Hepatocyte (in vitro differentiated cells): ENCODE measurements around the gene STX18.

Source experiments
- CTCF ChIP-seq: fragments of 200-600 bp; sonication (generic); IDR thresholded peaks from 2 replicates; pipeline ENCODE4 v1.5.1; 2016; ENCODE audit warnings: antibody characterized with exemption, mild to moderate bottlenecking; ENCODE audit not compliant: poor library complexity
- EZH2 ChIP-seq: fragments of 200-600 bp; sonication (generic); IDR thresholded peaks from 2 replicates; pipeline ENCODE4 v1.6.1; 2016; ENCODE audit warnings: antibody characterized with exemption, mild to moderate bottlenecking, borderline replicate concordance

- TF ChIP-seq CTCF, result no peak
- no peak for TF ChIP-seq EZH2
Observed at GRCh38 chr4:4533461-4534169, 8.2 kb downstream of the STX18 start.
